ENCODE data around the gene ANKFN1. TPM values are rescaled to one million over a fixed set of nuclear protein-coding genes. Genes with fewer than 3 reads are reported as not detected.

ANKFN1 gene
- total RNA-seq, 2 donors from 2014 or later: 0.26 to 0.33 TPM

- no peak for DNase-seq
- Histone ChIP-seq H3K9me3 (no peaks in the 10 kb centered on the region), H3K27me3 (no peaks in the 10 kb centered on the region), H3K27ac (no peak overlapping the region), H3K36me3 (replicated peaks in 1 of 2; ENCODE audit: insufficient read depth in 1 of 2, low read depth in 2 of 2) (no peaks in the 10 kb centered on the region), H3K4me1 (no peaks in the 10 kb centered on the region), H3K4me3 (no peak overlapping the region)
- 17 to 49% methylated on average over 7 of the region's 7 CpGs for WGBS, 2 donors
- TF ChIP-seq CTCF (IDR thresholded peaks at IDR 0.05): no peak
- TF ChIP-seq POLR2A (IDR thresholded peaks at IDR 0.05): no peak
- no peak for ATAC-seq
- intact Hi-C loops (cut with DNase I): no loop called here
Observed at GRCh38 chr17:56297184-56297583, 143.9 kb downstream of the ANKFN1 start.

GRCh38 chr17:56298846-56299245, 145.6 kb downstream of the ANKFN1 start:
- Histone ChIP-seq H3K9me3 (no peaks in the 10 kb centered on the region), H3K4me1 (no peaks in the 10 kb centered on the region), H3K27me3 (no peaks in the 10 kb centered on the region), H3K4me3 (no peak overlapping the region), H3K27ac (no peak overlapping the region), H3K36me3 (replicated peaks in 1 of 2; ENCODE audit: insufficient read depth in 1 of 2, low read depth in 2 of 2) (no peaks in the 10 kb centered on the region)
- 28 to 57% methylated on average over 1 of the region's 1 CpG for WGBS, 2 donors
- intact Hi-C loops (cut with DNase I): no loop called here
- ATAC-seq: no peak
- TF ChIP-seq POLR2A (IDR thresholded peaks at IDR 0.05): no peak
- no peak for TF ChIP-seq CTCF (IDR thresholded peaks at IDR 0.05)
- DNase-seq: no peak

GRCh38 chr17:56300144-56300543, 146.9 kb downstream of the ANKFN1 start:
- no peaks in the 10 kb centered on the region for H3K36me3 ChIP-seq (replicated peaks in 1 of 2; ENCODE audit: insufficient read depth in 1 of 2, low read depth in 2 of 2)
- no peak overlapping the region for H3K4me3 ChIP-seq
- no peak for TF ChIP-seq CTCF (IDR thresholded peaks at IDR 0.05)
- TF ChIP-seq POLR2A (IDR thresholded peaks at IDR 0.05): no peak
- no peak overlapping the region for H3K27ac ChIP-seq
- DNase-seq (no peak), ATAC-seq (no peak)
- intact Hi-C loops (cut with DNase I): no loop called here
- WGBS, 2 donors: 58 to 64% methylated on average over 3 of the region's 3 CpGs
- no peaks in the 10 kb centered on the region for H3K4me1 ChIP-seq
- no peaks in the 10 kb centered on the region for H3K27me3 ChIP-seq
- no peaks in the 10 kb centered on the region for H3K9me3 ChIP-seq

GRCh38 chr17:56305007-56305406, 151.7 kb downstream of the ANKFN1 start:
- TF ChIP-seq POLR2A (IDR thresholded peaks at IDR 0.05) (no peak), CTCF (IDR thresholded peaks at IDR 0.05) (no peak)
- no peak overlapping the region for H3K4me3 ChIP-seq
- no peaks in the 10 kb centered on the region for H3K36me3 ChIP-seq (replicated peaks in 1 of 2; ENCODE audit: insufficient read depth in 1 of 2, low read depth in 2 of 2)
- WGBS, 2 donors: 72 to 73% methylated on average over 1 of the region's 1 CpG
- no peaks in the 10 kb centered on the region for H3K27me3 ChIP-seq
- H3K4me1 ChIP-seq: no peaks in the 10 kb centered on the region
- intact Hi-C loops (cut with DNase I): no loop called here
- no peak for ATAC-seq
- no peak overlapping the region for H3K27ac ChIP-seq
- H3K9me3 ChIP-seq: no peaks in the 10 kb centered on the region
- no peak for DNase-seq

- TF ChIP-seq CTCF (IDR thresholded peaks at IDR 0.05) (no peak), POLR2A (IDR thresholded peaks at IDR 0.05) (no peak)
- H3K9me3 ChIP-seq: no peaks in the 10 kb centered on the region
- intact Hi-C loops (cut with DNase I): no loop called here
- no peak overlapping the region for H3K4me3 ChIP-seq
- no peak for ATAC-seq
- H3K27me3 ChIP-seq: no peaks in the 10 kb centered on the region
- no peak for DNase-seq
- H3K36me3 ChIP-seq (replicated peaks in 1 of 2; ENCODE audit: insufficient read depth in 1 of 2, low read depth in 2 of 2): no peaks in the 10 kb centered on the region
- H3K4me1 ChIP-seq: no peaks in the 10 kb centered on the region
- WGBS, 2 donors: 56 to 71% methylated on average over 8 of the region's 8 CpGs
- no peak overlapping the region for H3K27ac ChIP-seq
Observed at GRCh38 chr17:56309897-56310296, 156.6 kb downstream of the ANKFN1 start.

Measured in body of pancreas (tissue), 4 donors.